Measurements from ENCODE around the gene GOLGA8O.
"Not testable (repeated sequence)": the region's sequence is repeated elsewhere in the genome, so short reads cannot be mapped to it uniquely, and the experiment has no call there.

DNA sequence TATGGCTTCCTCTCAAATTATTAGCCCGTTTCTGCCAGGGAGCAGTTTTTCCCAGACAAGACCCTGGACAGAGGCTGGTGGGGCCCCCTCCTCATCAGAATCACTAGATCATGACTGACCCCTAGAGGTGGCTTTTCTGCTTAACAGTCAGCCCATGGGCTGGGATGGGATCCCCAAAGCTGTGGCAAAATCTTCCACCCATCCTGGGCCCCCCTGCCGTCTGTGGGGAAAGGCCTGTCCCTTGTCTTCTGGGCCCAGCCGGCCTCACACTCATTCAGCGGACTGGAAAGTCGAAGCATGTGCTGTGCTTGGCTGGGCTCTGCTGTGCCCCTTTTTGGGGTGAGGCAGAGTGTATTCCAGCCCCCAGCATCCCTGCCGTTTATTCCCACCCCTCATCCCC lies 27.9 kb upstream of the GOLGA8O start:
- not testable (repeated sequence) for TF ChIP-seq CREB1 (IDR thresholded peaks at IDR 0.05); POLR2A (IDR thresholded peaks at IDR 0.05; ENCODE audit: control extremely low read depth in 1 of 2, low read depth in 2 of 2, low read length in 2 of 2); EZH2 (IDR thresholded peaks at IDR 0.05; ENCODE audit: low read depth, low read length, severe bottlenecking)
- TF ChIP-seq, protein P1, sequence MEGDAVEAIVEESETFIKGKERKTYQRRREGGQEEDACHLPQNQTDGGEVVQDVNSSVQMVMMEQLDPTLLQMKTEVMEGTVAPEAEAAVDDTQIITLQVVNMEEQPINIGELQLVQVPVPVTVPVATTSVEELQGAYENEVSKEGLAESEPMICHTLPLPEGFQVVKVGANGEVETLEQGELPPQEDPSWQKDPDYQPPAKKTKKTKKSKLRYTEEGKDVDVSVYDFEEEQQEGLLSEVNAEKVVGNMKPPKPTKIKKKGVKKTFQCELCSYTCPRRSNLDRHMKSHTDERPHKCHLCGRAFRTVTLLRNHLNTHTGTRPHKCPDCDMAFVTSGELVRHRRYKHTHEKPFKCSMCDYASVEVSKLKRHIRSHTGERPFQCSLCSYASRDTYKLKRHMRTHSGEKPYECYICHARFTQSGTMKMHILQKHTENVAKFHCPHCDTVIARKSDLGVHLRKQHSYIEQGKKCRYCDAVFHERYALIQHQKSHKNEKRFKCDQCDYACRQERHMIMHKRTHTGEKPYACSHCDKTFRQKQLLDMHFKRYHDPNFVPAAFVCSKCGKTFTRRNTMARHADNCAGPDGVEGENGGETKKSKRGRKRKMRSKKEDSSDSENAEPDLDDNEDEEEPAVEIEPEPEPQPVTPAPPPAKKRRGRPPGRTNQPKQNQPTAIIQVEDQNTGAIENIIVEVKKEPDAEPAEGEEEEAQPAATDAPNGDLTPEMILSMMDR (IDR thresholded peaks at IDR 0.05; ENCODE audit: control extremely low read depth in 1 of 3, insufficient read depth in 1 of 3, low read depth in 1 of 3, low read length in 3 of 3) = not testable (repeated sequence)

Measured in H1 (cell line).